Psoas muscle (tissue), 8 donors: ENCODE measurements around the gene ACTR8. TPM values are rescaled to one million over a fixed set of nuclear protein-coding genes. Genes with fewer than 3 reads are reported as not detected.
A peak's percentile ranks its signal among the peaks of the same experiment; 100 is the strongest.

ENCODE experiments used
- ATAC-seq, 4 donors: fragments of 200-7000 bp; cut with Tn5 transposase; one replicate each; pipeline ENCODE4 v1.9.1; 2020; ENCODE audit warnings: moderate library complexity in 3 of 4, mild to moderate bottlenecking in 2 of 4
- DNase-seq, 2 donors: peaks; one replicate each; pipeline ENCODE4 v3.0.0-alpha.2; 2020
- H3K27ac ChIP-seq: fragments of 200-600 bp; one replicate; pipeline ENCODE4 v1.8.0; 2022
- H3K27me3 ChIP-seq, 3 donors: fragments of 200-600 bp in 1 of 3; one replicate each; pipeline versions ENCODE4 v1.6.1 to v1.8.0; 2013 to 2022; ENCODE audit warnings: low read length in 2 of 3, mild to moderate bottlenecking in 2 of 3, moderate library complexity in 1 of 3; ENCODE audit not compliant: insufficient read depth in 3 of 3
- H3K36me3 ChIP-seq, 2 donors: fragments of 200-600 bp in 1 of 2; one replicate each; pipeline versions ENCODE4 v1.6.1 to v1.8.0; 2013 to 2022; ENCODE audit warnings: low read depth in 1 of 2, mild to moderate bottlenecking in 1 of 2, moderate library complexity in 1 of 2; ENCODE audit not compliant: insufficient read depth in 1 of 2
- H3K4me1 ChIP-seq: fragments of 200-600 bp; one replicate; pipeline ENCODE4 v1.8.0; 2022
- H3K4me3 ChIP-seq: fragments of 200-600 bp; one replicate; pipeline ENCODE4 v1.8.0; 2022; ENCODE audit warnings: mild to moderate bottlenecking
- H3K9me3 ChIP-seq: fragments of 200-600 bp; one replicate; pipeline ENCODE4 v1.8.0; 2022
- CTCF ChIP-seq: fragments of 200-600 bp; IDR thresholded peaks from one replicate; pipeline ENCODE4 v1.8.0; 2022; ENCODE audit warnings: antibody characterized with exemption
- WGBS, 3 donors: extraction: QIAGEN DNeasy Blood & Tissue Kit; methylation state at CpG; one replicate each; pipeline versions ENCODE4 v1.1.6 to v1.1.7; 2013; 5-methylcytosine and 5-hydroxymethylcytosine counted together
- intact Hi-C, 2 donors: fragments of 100-400 bp; cut with DNase I; formaldehyde crosslinking; loops; one replicate each; pipeline versions ENCODE4 v1.11.0 to v1.14.2; 2022
- polyA plus RNA-seq, 3 donors: library from polyadenylated mRNA; stranded (reverse); fragments of 200-250 nt; gene quantifications; one replicate each; pipeline ENCODE4 v1.2.3, GENCODE V29; 2013
- total RNA-seq, 4 donors: library from RNA; stranded (reverse); fragmentation: NEBNext Ultra II Directional in 2 of 4; extraction: Animal tissue kit (Norgen Biotek cat#: 25700) in 2 of 4; gene quantifications; one replicate each; pipeline versions ENCODE4 v1.2.1 to v1.2.4, GENCODE V29; 2021 to 2023
- donor health status: healthy with polysubstance abuse.
- donor health status: DM: no; HTN: no; CAD: no; lungs with moderate emphysema.
- donor health status: Bipolar disorder and iron deficiency.
- donor health status: healthy.
- donor health status: DM: yes; HTN: yes; CAD: no.
- donor health status: DM: no; HTN: no; CAD: no.
- donor health status: DM: no; HTN: no; CAD: no.
- donor health status: DM: yes; HTN: yes; CAD: no.

ACTR8 gene
- total and polyA plus RNA-seq, 7 donors = 8.9 to 24.3 (median 15.2) TPM

GRCh38 chr3:53845103-53845880, 36.7 kb downstream of the ACTR8 start:
- Histone ChIP-seq H3K27ac (peak overlapping the region; percentile 86), H3K27me3 (no peaks in the 10 kb centered on the region), H3K4me1 (peaks cover 4% of the 10 kb centered on the region), H3K9me3 (no peaks in the 10 kb centered on the region), H3K4me3 (peak overlapping the region; percentile 89), H3K36me3 (no peaks in the 10 kb centered on the region)
- DNase-seq = peak; percentile 59 to 77
- intact Hi-C loops = loop anchor here in 1 of 2 donors (5.0 kb wide), 1 partner anchor 37 kb away; the partner anchor contains the start of gene ACTR8
- WGBS, 3 donors = 15 to 18% (median 18%) methylated on average over 25 of the region's 25 CpGs
- ATAC-seq = peak; percentile 74 to 86 (median 78)
- peak; percentile 30 for TF ChIP-seq CTCF

GRCh38 chr3:53844262-53845102, 37.5 kb downstream of the ACTR8 start:
- TF ChIP-seq CTCF = no peak
- Histone ChIP-seq H3K9me3 (no peaks in the 10 kb centered on the region), H3K4me3 (no peak overlapping the region), H3K27ac (no peak overlapping the region), H3K4me1 (peaks cover 4% of the 10 kb centered on the region), H3K36me3 (no peaks in the 10 kb centered on the region), H3K27me3 (no peaks in the 10 kb centered on the region)
- DNase-seq (no peak), ATAC-seq (no peak)
- intact Hi-C loops = loop anchor here in 1 of 2 donors (5.0 kb wide), 1 partner anchor 38 kb away; the partner anchor contains the start of gene ACTR8
- WGBS, 3 donors = 82 to 91% (median 87%) methylated on average over 9 of the region's 9 CpGs

DNA sequence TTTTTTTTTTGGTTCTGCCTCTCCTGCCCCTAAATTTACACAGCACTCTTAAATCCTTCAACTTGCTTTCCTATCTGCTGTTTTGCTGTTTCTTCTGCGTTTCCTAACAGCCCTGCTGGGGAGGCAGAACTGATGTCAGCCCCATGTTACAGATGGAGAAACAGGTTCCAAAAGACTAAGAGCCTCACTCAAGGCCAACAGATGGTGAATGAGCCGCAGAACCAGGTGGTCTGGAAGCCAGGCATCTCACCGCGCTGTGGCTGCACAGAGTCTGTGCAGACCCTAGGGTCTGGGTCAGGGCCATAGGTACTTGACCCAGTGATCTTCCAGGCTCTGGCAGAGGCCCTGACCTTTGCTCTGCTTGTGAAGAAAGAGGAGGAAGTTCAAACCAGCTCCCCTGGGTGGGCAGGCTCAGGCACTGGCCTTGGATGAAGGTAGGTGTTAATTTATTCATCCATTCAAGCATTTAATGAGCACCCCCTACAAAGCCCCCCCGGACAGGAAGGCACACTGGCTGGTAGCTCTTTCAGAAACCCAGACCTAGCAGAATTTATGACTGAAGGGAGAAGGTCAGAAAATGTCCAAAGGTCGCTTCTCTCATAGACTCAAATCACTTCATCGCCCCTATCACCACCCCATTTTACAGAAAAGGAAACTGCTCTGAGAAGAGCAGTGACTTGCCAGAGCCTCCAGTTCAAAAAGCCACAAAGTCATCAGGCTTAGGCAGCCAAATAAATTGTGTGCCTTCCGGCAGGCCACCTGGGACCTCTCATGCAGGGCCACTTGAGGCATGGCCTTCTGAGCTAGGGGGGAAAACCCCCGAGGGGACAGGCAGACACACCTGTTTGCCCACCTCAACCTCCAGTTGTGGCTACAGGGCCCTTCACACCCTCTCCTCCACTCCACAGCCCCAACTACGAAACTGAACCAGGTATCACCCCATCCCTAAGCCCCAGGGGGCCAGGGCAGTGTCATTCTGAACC, 38.5 kb downstream of the ACTR8 start:
- H3K27ac ChIP-seq = no peak overlapping the region
- 80 to 84% (median 80%) methylated on average over 10 of the region's 10 CpGs for WGBS, 3 donors

More for the DNA sequence above, 38.5 kb downstream of the ACTR8 start:
- no peaks in the 10 kb centered on the region for H3K27me3 ChIP-seq
- intact Hi-C loops = no loop called here
- H3K36me3 ChIP-seq = peaks cover 0 to 3% of the 10 kb centered on the region in 2 donors
- no peak for ATAC-seq
- TF ChIP-seq CTCF = no peak
- H3K4me3 ChIP-seq = no peak overlapping the region
- H3K9me3 ChIP-seq = no peaks in the 10 kb centered on the region
- peaks cover 4% of the 10 kb centered on the region for H3K4me1 ChIP-seq
- DNase-seq = no peak
